ENCODE measurements around the gene VPREB3. TPM values are rescaled to one million over a fixed set of nuclear protein-coding genes. Genes with fewer than 3 reads are reported as not detected.

Gene VPREB3
- total RNA-seq, 2 donors from 2014 or later = not detected

DNA sequence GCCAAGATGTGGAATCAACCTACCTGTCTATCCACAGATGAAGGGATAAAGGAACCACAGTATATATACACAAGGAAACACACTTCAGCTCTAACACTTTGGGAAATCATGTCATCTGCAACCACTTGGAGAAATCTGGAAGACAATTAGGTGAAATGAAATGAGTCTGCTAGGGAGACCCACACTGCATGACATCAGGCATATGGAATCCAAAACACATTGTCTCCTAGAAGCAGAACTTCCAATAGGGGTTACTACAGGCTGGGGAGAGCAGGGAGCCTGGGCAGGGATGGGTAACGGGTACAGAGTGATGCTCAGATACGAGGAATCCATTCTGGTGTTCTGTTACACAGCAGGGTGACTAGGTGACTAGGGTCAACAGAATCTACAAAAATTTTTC, 45.1 kb downstream of the VPREB3 start:
- Histone ChIP-seq H3K36me3 (peaks cover 0 to 2% of the 10 kb centered on the region in 2 donors), H3K9me3 (no peaks in the 10 kb centered on the region), H3K4me1 (replicated peaks) (no peaks in the 10 kb centered on the region), H3K4me3 (no peak overlapping the region), H3K27me3 (replicated peaks; ENCODE audit: insufficient read depth) (no peaks in the 10 kb centered on the region), H3K27ac (no peak overlapping the region)
- 84% methylated on average over 2 of the region's 2 CpGs for WGBS
- DNase-seq (ENCODE audit: low spot score) = no peak
- intact Hi-C loops (cut with DNase I) = no loop called here
- TF ChIP-seq POLR2A (IDR thresholded peaks at IDR 0.05) (no peak), POLR2AphosphoS5 (IDR thresholded peaks at IDR 0.05) (no peak)
- TF ChIP-seq, protein P1, sequence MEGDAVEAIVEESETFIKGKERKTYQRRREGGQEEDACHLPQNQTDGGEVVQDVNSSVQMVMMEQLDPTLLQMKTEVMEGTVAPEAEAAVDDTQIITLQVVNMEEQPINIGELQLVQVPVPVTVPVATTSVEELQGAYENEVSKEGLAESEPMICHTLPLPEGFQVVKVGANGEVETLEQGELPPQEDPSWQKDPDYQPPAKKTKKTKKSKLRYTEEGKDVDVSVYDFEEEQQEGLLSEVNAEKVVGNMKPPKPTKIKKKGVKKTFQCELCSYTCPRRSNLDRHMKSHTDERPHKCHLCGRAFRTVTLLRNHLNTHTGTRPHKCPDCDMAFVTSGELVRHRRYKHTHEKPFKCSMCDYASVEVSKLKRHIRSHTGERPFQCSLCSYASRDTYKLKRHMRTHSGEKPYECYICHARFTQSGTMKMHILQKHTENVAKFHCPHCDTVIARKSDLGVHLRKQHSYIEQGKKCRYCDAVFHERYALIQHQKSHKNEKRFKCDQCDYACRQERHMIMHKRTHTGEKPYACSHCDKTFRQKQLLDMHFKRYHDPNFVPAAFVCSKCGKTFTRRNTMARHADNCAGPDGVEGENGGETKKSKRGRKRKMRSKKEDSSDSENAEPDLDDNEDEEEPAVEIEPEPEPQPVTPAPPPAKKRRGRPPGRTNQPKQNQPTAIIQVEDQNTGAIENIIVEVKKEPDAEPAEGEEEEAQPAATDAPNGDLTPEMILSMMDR (IDR thresholded peaks at IDR 0.05) = no peak

DNA sequence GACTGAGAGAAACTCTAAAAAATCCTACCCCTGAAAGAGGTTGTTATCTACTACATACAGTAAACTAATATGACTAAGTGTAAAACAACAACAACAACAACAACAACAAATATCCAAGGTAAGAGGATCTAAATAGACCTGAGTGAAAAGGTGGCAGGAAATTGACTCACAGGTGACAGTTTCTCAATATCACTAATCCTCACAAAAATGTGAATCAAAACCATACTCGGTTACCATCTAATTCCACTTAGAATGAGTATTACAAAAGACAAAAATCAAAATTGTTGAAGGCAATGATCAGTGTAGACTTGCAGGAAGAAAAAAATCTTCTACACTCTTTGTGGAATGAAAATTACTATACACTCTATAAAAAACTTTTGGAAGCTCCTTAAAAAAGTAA, 46.0 kb downstream of the VPREB3 start:
- Histone ChIP-seq H3K9me3 (no peaks in the 10 kb centered on the region), H3K36me3 (peaks cover 0 to 2% of the 10 kb centered on the region in 2 donors), H3K27me3 (replicated peaks; ENCODE audit: insufficient read depth) (no peaks in the 10 kb centered on the region), H3K4me1 (replicated peaks) (no peaks in the 10 kb centered on the region), H3K4me3 (no peak overlapping the region), H3K27ac (no peak overlapping the region)
- 85% methylated on average over 1 of the region's 1 CpG for WGBS
- intact Hi-C loops (cut with DNase I) = no loop called here
- TF ChIP-seq POLR2A (IDR thresholded peaks at IDR 0.05) (no peak), POLR2AphosphoS5 (IDR thresholded peaks at IDR 0.05) (no peak)
- TF ChIP-seq, protein P1 (IDR thresholded peaks at IDR 0.05) = no peak
- DNase-seq (ENCODE audit: low spot score) = no peak

DNA sequence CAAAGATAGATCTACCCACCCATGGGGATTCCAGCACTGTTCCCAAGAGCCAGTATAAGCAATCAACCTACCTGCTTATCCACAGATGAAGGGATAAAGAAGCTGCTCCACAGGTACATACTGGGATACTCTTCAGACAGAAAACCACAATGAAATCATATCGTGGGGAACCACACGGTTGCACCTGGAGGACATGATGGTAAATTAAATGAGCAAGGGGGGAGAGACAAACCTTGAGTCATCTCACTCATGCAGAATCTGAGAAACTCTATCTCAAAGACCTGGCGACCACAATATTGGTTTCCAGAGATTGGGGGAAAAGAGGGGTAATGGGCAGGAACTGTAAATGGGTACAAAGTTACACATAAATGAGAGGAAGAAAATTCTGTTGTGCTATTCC, 48.9 kb downstream of the VPREB3 start:
- H3K27ac ChIP-seq = no peak overlapping the region
- DNase-seq (ENCODE audit: low spot score) = no peak
- WGBS = 94% methylated on average over 3 of the region's 3 CpGs
- H3K36me3 ChIP-seq = peaks cover 0 to 2% of the 10 kb centered on the region in 2 donors
- no peaks in the 10 kb centered on the region for H3K9me3 ChIP-seq
- H3K27me3 ChIP-seq (replicated peaks; ENCODE audit: insufficient read depth) = no peaks in the 10 kb centered on the region
- TF ChIP-seq POLR2AphosphoS5 (IDR thresholded peaks at IDR 0.05) (no peak), POLR2A (IDR thresholded peaks at IDR 0.05) (no peak)
- TF ChIP-seq, protein P1 (IDR thresholded peaks at IDR 0.05) = no peak
- no peak overlapping the region for H3K4me3 ChIP-seq
- intact Hi-C loops (cut with DNase I) = no loop called here
- H3K4me1 ChIP-seq (replicated peaks) = no peaks in the 10 kb centered on the region

DNA sequence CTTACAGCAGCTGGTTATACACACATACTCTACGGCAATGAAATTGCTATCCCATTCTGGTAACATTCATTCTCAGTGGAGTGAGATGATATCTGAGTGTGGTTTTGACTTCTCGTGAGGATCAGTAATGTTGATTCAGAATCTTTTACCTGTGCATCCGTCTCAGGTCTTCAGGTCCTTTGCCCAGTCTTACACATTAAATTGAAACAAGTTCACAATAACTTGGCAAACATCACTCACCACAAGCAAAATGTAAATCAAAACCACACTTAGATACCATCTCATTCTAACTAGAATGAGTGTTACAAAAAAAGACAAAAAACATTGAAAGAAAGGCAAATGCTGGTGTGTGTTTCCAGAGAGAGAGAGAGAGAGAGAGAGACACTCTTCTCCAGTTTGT, 49.4 kb downstream of the VPREB3 start:
- H3K27ac ChIP-seq = no peak overlapping the region
- DNase-seq (ENCODE audit: low spot score) = no peak
- WGBS = 67% methylated on average over 3 of the region's 3 CpGs
- no peaks in the 10 kb centered on the region for H3K9me3 ChIP-seq
- no peak overlapping the region for H3K4me3 ChIP-seq
- H3K4me1 ChIP-seq (replicated peaks) = no peaks in the 10 kb centered on the region
- intact Hi-C loops (cut with DNase I) = no loop called here
- peaks cover 0 to 4% of the 10 kb centered on the region in 2 donors for H3K36me3 ChIP-seq
- H3K27me3 ChIP-seq (replicated peaks; ENCODE audit: insufficient read depth) = no peaks in the 10 kb centered on the region
- TF ChIP-seq POLR2A (IDR thresholded peaks at IDR 0.05) = no peak
- TF ChIP-seq, protein P1 (IDR thresholded peaks at IDR 0.05) = no peak
- TF ChIP-seq POLR2AphosphoS5 (IDR thresholded peaks at IDR 0.05) = no peak

DNA sequence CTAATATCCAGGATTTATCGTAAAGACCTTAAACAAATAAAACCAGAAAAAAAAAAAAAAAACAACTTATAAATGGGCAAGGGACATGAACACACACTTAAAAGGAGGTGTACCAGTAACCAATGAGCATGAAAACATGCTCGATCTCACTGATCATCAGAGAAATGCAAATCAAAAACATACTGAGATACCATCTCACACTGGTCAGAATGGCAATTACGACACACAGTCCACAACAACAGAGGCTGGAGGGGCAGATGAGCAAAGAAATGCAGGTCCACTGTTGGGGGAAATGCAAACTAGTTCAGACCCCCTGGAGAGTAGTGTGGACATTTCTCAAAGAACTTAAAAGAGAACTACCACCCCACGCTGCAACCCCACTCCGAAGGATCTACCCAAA, 50.2 kb downstream of the VPREB3 start:
- no peak for DNase-seq (ENCODE audit: low spot score)
- H3K27me3 ChIP-seq (replicated peaks; ENCODE audit: insufficient read depth) = no peaks in the 10 kb centered on the region
- H3K27ac ChIP-seq = no peak overlapping the region
- TF ChIP-seq POLR2AphosphoS5 (IDR thresholded peaks at IDR 0.05) (no peak), POLR2A (IDR thresholded peaks at IDR 0.05) (no peak)
- TF ChIP-seq, protein P1 (IDR thresholded peaks at IDR 0.05) = no peak
- peaks cover 0 to 2% of the 10 kb centered on the region in 2 donors for H3K36me3 ChIP-seq
- H3K9me3 ChIP-seq = no peaks in the 10 kb centered on the region
- H3K4me3 ChIP-seq = no peak overlapping the region
- intact Hi-C loops (cut with DNase I) = no loop called here
- no peaks in the 10 kb centered on the region for H3K4me1 ChIP-seq (replicated peaks)
- 87% methylated on average over 5 of the region's 5 CpGs for WGBS
